ENCODE data around the gene ANXA6.

DNA sequence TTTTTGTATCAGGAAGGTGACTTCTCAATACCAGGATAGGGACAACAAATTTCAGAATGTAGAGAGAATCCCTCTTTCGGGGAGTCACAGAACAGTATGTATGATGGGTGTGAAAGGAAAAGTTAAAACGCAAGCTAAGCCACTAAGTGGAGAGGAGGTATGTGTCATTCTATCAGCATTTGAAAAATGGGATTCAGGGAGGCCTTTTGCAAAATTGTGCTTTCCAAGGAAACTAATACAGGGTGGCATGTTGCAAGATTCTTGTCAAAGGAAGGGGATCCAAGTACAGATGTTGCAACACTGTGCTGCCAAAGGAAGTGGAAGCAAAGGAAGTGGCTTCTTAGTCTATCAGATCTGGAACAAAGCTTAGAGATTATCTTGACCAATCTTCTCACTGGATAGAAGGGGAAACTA, 64.1 kb downstream of the ANXA6 start:
- TF ChIP-seq, protein P1, sequence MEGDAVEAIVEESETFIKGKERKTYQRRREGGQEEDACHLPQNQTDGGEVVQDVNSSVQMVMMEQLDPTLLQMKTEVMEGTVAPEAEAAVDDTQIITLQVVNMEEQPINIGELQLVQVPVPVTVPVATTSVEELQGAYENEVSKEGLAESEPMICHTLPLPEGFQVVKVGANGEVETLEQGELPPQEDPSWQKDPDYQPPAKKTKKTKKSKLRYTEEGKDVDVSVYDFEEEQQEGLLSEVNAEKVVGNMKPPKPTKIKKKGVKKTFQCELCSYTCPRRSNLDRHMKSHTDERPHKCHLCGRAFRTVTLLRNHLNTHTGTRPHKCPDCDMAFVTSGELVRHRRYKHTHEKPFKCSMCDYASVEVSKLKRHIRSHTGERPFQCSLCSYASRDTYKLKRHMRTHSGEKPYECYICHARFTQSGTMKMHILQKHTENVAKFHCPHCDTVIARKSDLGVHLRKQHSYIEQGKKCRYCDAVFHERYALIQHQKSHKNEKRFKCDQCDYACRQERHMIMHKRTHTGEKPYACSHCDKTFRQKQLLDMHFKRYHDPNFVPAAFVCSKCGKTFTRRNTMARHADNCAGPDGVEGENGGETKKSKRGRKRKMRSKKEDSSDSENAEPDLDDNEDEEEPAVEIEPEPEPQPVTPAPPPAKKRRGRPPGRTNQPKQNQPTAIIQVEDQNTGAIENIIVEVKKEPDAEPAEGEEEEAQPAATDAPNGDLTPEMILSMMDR (IDR thresholded peaks at IDR 0.05) = no peak
- no peak for TF ChIP-seq EZH2 (IDR thresholded peaks at IDR 0.05; ENCODE audit: borderline replicate concordance, insufficient read depth, low read depth, low read length, poor library complexity, severe bottlenecking)

All from B cell (primary cell).